Small intestine (tissue), 7 donors: Measurements from ENCODE around the gene ANKRD36B. TPM values are rescaled to one million over a fixed set of nuclear protein-coding genes. Genes with fewer than 3 reads are reported as not detected.
"Not testable (repeated sequence)": the region's sequence is repeated elsewhere in the genome, so short reads cannot be mapped to it uniquely, and the experiment has no call there.

Experiments used
- DNase-seq, 2 donors: peaks; one replicate each; pipeline versions ENCODE4 v3.0.0 to v3.0.0-alpha.2; 2013
- FAIRE-seq: peaks from 2 replicates; lab custom pipeline; 2012; peaks lifted over from hg19 to GRCh38; lab: Jason Lieb, UNC
- H3K27ac ChIP-seq, 3 donors: one replicate each; pipeline ENCODE4 v1.5.1; 2013; ENCODE audit warnings: low read length in 2 of 3, mild to moderate bottlenecking in 2 of 3, control low read depth in 1 of 3, inconsistent platforms in 1 of 3, low read depth in 1 of 3, moderate library complexity in 1 of 3
- H3K27me3 ChIP-seq, 3 donors: one replicate each; pipeline ENCODE4 v1.6.1; 2013; ENCODE audit warnings: low read length in 3 of 3, inconsistent platforms in 1 of 3; ENCODE audit not compliant: control insufficient read depth in 3 of 3, insufficient read depth in 3 of 3
- H3K36me3 ChIP-seq, 3 donors: one replicate each; pipeline ENCODE4 v1.6.1; 2013; ENCODE audit warnings: low read length in 3 of 3, inconsistent platforms in 1 of 3, low read depth in 1 of 3, mild to moderate bottlenecking in 1 of 3, moderate library complexity in 1 of 3; ENCODE audit not compliant: control insufficient read depth in 3 of 3, insufficient read depth in 2 of 3
- H3K4me1 ChIP-seq, 3 donors: one replicate each; pipeline ENCODE4 v1.6.1; 2013; ENCODE audit warnings: low read length in 2 of 3, inconsistent platforms in 1 of 3, low read depth in 1 of 3, mild to moderate bottlenecking in 1 of 3, moderate library complexity in 1 of 3; ENCODE audit not compliant: control insufficient read depth in 3 of 3, insufficient read depth in 2 of 3
- H3K4me3 ChIP-seq, 3 donors: one replicate each; pipeline ENCODE4 v1.5.1; 2013; ENCODE audit warnings: low read length in 3 of 3, control low read depth in 1 of 3, inconsistent platforms in 1 of 3, low read depth in 1 of 3, mild to moderate bottlenecking in 1 of 3, moderate library complexity in 1 of 3
- H3K9me3 ChIP-seq, 2 donors: one replicate each; pipeline ENCODE4 v1.6.1; 2013; ENCODE audit warnings: low read depth in 1 of 2, low read length in 1 of 2; ENCODE audit not compliant: control insufficient read depth in 2 of 2, insufficient read depth in 1 of 2
- WGBS, 3 donors: extraction: QIAGEN DNeasy Blood & Tissue Kit; methylation state at CpG; one replicate each; pipeline ENCODE4 v1.1.7; 2013; 5-methylcytosine and 5-hydroxymethylcytosine counted together
- polyA plus RNA-seq, 4 donors: library from polyadenylated mRNA; stranded (reverse) in 3 of 4; unstranded in 1 of 4; fragments of 200-250 nt in 3 of 4; fragments of 120-200 nt in 1 of 4; gene quantifications; one replicate each; pipeline versions ENCODE4 v1.2.1 to v1.2.3, GENCODE V29; 2013
- donor health status: healthy with polysubstance abuse.
- donor health status: control.
- donor health status: control.
- donor health status: Bipolar disorder and iron deficiency.
- donor health status: healthy.

The ANKRD36B gene
- polyA plus RNA-seq, 4 donors = 2.4 to 24.0 (median 4.4) TPM

DNA sequence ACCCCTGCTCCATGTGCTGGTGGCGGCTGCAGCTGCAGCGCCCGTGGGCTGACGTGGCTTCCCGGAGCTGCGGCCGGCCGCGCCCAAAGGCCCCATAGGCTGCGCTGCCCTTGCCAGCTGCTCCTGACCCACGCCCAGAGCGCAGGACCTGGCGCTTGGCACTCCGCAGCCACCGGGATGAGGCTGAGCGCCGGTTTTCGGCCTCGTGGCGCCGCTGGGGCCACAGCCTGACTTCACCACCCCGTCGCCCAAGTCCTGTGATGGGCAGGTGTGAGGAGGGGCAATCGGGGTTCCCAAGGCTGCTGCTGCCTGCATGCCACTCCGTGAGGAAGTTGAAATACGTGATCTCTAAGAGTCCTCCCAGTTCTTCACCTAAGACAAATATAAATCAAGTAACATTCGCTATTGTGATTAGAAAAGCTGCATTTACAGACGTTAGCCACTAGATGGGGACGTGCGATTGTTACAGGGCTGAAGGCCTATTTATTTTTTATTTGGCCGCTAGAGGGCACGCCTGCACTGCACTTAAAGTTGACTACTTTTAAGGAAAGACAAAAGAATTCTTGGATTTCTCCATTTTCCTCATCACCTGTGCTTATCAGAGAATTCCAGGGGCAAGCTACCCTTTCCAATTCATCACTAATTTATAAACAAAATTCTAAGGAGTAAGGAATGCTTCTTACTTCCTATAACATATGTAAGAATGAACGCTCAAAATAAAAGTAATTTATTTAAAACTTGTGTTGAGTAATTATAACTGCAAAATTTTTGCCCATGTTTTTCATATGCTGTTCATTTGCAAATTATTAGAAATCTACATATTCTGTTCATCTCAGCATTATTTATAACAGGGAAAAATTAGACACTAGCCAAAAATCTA lies 1.1 kb upstream of the ANKRD36B start:
- not testable (repeated sequence) for H3K4me1 ChIP-seq, H3K36me3 ChIP-seq, H3K27me3 ChIP-seq, H3K9me3 ChIP-seq, FAIRE-seq
- WGBS, 3 donors = 2 to 3% (median 2%) methylated on average over 23 to 33 of the region's 33 CpGs
- Histone ChIP-seq H3K27ac (peak overlapping the region; percentile 92 to 97 (median 92)), H3K4me3 (peak overlapping the region; percentile 46 to 67 (median 53))
- DNase-seq = peak; percentile 83 to 85

DNA sequence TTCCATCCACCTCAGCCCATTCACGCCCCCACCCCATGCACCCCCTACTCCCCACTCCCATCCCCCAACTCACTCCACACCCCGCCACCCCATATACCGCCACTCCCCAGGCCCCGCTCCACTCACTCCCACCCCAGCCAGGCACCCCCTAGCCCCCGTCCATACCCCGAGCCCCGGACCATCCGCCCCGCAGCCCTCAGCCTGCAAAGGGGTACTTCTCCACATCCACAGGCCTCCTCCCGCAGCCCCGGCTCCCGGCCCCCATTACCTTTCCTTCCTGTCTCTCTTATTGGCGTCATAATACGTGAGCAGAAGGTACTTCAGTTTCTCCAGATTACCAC lies 450 bp downstream of the ANKRD36B start:
- not testable (repeated sequence) for DNase-seq, H3K36me3 ChIP-seq, FAIRE-seq, H3K27me3 ChIP-seq, H3K4me1 ChIP-seq, H3K9me3 ChIP-seq
- 0 to 1% (median 0%) methylated on average over 3 to 11 of the region's 14 CpGs for WGBS, 3 donors
- peak overlapping the region; percentile 30 to 58 (median 54) for H3K4me3 ChIP-seq
- H3K27ac ChIP-seq = peak overlapping the region; percentile 84 to 92 (median 87)

DNA sequence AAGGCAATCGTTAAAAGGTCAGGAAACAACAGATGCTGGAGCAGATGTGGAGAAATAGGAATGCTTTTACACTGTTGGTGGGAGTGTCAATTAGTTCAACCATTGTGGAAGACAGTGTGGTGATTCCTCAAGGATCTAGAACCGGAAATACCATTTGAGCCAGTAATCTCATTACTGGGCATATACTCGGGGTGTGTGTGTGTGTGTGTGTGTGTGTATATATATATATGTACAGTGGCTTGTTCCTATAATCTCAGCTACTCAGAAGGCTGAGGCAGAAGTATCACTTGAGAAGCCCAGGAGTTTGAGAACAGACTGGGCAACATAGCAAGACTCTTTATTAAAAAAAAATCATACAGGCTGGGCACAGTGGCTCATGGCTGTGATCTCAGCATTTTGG lies 24.0 kb downstream of the ANKRD36B start:
- WGBS, 3 donors = 78 to 85% (median 84%) methylated on average over 3 of the region's 3 CpGs
- FAIRE-seq, H3K9me3 ChIP-seq, H3K27ac ChIP-seq, H3K4me1 ChIP-seq, H3K36me3 ChIP-seq, H3K4me3 ChIP-seq, DNase-seq, H3K27me3 ChIP-seq: not testable (repeated sequence)

GRCh38 chr2:97552406-97552805 lies 37.3 kb downstream of the ANKRD36B start:
- DNase-seq, H3K27ac ChIP-seq, FAIRE-seq, H3K27me3 ChIP-seq, H3K4me3 ChIP-seq, H3K36me3 ChIP-seq, H3K4me1 ChIP-seq, H3K9me3 ChIP-seq: not testable (repeated sequence)
- WGBS, 3 donors = 85 to 96% (median 93%) methylated on average over 3 of the region's 3 CpGs

DNA sequence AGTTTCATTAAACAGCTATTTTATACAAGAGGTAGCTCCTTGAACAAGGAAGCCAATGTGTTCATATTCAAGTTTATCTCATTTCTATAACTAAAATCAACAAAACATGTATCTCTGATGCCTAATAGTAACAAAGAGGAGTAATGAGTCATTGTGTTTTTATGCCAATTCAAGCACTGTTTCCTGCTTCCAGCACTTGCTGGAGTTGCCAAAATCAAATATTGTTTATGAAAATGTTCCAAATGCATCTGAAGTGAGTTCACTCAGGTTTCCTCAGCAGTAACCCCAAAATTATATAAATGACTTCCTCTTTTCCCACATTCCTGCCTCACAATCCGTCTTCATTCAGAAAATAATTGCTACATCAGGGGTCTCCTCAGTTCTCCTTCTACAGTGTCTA lies 39.2 kb downstream of the ANKRD36B start:
- WGBS, 3 donors = no CpG with 5 or more reads among the region's 1 CpG
- not testable (repeated sequence) for H3K9me3 ChIP-seq, H3K4me3 ChIP-seq, H3K27ac ChIP-seq, DNase-seq, H3K4me1 ChIP-seq, H3K36me3 ChIP-seq, FAIRE-seq, H3K27me3 ChIP-seq

GRCh38 chr2:97549058-97549457 lies 40.6 kb downstream of the ANKRD36B start:
- not testable (repeated sequence) for DNase-seq, H3K27ac ChIP-seq, H3K4me1 ChIP-seq, H3K27me3 ChIP-seq, FAIRE-seq, H3K36me3 ChIP-seq, H3K9me3 ChIP-seq, H3K4me3 ChIP-seq
- WGBS, 3 donors = 90 to 93% (median 92%) methylated on average over 5 of the region's 5 CpGs

DNA sequence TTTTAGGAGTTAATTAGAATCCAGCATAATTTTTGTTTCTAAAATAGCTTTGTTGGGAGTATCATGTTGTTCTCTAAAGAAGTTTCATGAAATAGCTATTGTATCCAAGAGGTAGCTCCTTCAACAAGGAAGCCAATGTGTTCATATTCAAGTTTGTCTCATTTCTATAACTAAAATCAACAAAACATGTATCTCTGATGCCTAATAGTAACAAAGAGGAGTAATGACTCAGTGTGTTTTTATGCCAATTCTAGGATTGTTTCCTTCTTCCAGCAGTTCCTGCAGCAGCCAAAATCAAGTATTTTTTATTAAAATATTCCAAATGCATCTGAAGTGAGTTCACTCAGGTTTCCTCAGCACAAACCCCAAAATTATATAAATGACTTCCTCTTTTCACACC lies 41.1 kb downstream of the ANKRD36B start:
- not testable (repeated sequence) for H3K9me3 ChIP-seq, H3K27ac ChIP-seq, DNase-seq, H3K4me1 ChIP-seq, FAIRE-seq, H3K4me3 ChIP-seq, H3K27me3 ChIP-seq, H3K36me3 ChIP-seq

GRCh38 chr2:97546711-97547110 lies 43.0 kb downstream of the ANKRD36B start:
- no peak for DNase-seq
- no peak for FAIRE-seq
- Histone ChIP-seq H3K4me3 (no peak overlapping the region), H3K27me3 (no peaks in the 10 kb centered on the region), H3K4me1 (no peaks in the 10 kb centered on the region), H3K27ac (no peak overlapping the region), H3K9me3 (no peaks in the 10 kb centered on the region), H3K36me3 (peaks cover 0 to 2% (median 1%) of the 10 kb centered on the region in 3 donors)
- 89 to 98% (median 93%) methylated on average over 2 of the region's 2 CpGs for WGBS, 3 donors

DNA sequence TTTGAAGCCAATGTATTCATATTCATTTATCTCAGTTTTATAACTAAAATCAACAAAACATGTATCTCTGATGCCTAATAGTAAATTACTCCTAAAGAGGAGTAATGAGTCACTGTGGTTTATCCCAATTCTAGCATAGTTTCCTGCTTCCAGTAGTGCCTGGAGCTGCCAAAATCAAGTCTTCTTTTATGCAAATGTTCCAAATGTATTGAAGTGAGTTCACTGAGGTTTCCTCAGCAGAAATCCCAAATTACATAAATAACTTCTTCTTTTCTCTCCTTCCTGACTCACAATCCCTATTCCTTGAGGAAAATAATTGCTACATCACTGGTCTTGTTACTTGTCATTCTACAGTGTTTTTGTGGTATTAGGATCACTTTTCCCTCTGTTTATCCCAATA lies 44.8 kb downstream of the ANKRD36B start:
- H3K4me1 ChIP-seq, H3K27me3 ChIP-seq, H3K4me3 ChIP-seq, H3K9me3 ChIP-seq, FAIRE-seq, H3K27ac ChIP-seq, DNase-seq, H3K36me3 ChIP-seq: not testable (repeated sequence)
